IMR-90 (cell line): ENCODE results near the gene SLC2A10. TPM values are rescaled to one million over a fixed set of nuclear protein-coding genes. Genes with fewer than 3 reads are reported as not detected.

Source experiments
- ATAC-seq: fragments of 200-7000 bp; cut with Tn5 transposase; 2 replicates; pipeline ENCODE4 v1.9.1; 2020; ENCODE audit warnings: low read depth, mild to moderate bottlenecking, moderate library complexity
- BruUV-seq: library from RNA; stranded (reverse); fragments of 400-500 nt; replicated peaks from 2 replicates; lab custom pipeline; 2021; lab: Mats Ljungman, UMichigan
- CTCF ChIA-PET: fragments of 300-600 bp; formaldehyde crosslinking; extraction: SDS; loops from one replicate; lab custom pipeline; 2021; ENCODE audit warnings: antibody characterized with exemption; lab: Yijun Ruan, JAX
- POLR2A ChIA-PET: fragments of 300-600 bp; sonication (Branson Sonifier 250); formaldehyde crosslinking; loops from one replicate; lab custom pipeline; 2022; ENCODE audit warnings: antibody characterized with exemption; ENCODE audit not compliant: unreplicated experiment; lab: Charles Lee
- DNase-seq: peaks from one replicate; pipeline ENCODE4 v3.0.0; 2013
- H2AFZ ChIP-seq: replicated peaks from 2 replicates; pipeline ENCODE3; 2013; ENCODE audit warnings: low read length, mild to moderate bottlenecking; ENCODE audit not compliant: poor library complexity
- H2AK5ac ChIP-seq: 2 replicates; pipeline ENCODE4 v1.6.1; 2013; ENCODE audit warnings: low read depth, low read length, inconsistent platforms
- H2AK9ac ChIP-seq: replicated peaks from 2 replicates; pipeline ENCODE3; 2013; ENCODE audit warnings: mild to moderate bottlenecking, low read depth, low read length, moderate library complexity; ENCODE audit not compliant: poor library complexity
- H2BK120ac ChIP-seq: 2 replicates; pipeline ENCODE4 v1.6.1; 2013; ENCODE audit warnings: low read depth, low read length, inconsistent platforms
- H2BK15ac ChIP-seq: 3 replicates; pipeline ENCODE4 v1.6.1; 2013; ENCODE audit warnings: low read depth, low read length, inconsistent platforms
- H2BK20ac ChIP-seq: 2 replicates; pipeline ENCODE4 v1.6.1; 2013; ENCODE audit warnings: low read depth, mild to moderate bottlenecking, inconsistent platforms, low read length, moderate library complexity
- H2BK5ac ChIP-seq: 2 replicates; pipeline ENCODE4 v1.6.1; 2013; ENCODE audit warnings: mild to moderate bottlenecking, low read depth, low read length, inconsistent platforms; ENCODE audit not compliant: poor library complexity, severe bottlenecking
- H3K14ac ChIP-seq: replicated peaks from 2 replicates; pipeline ENCODE4 v1.6.1; 2013; ENCODE audit warnings: low read depth, low read length, inconsistent platforms
- H3K18ac ChIP-seq: 2 replicates; pipeline ENCODE4 v1.6.1; 2013; ENCODE audit warnings: low read depth, low read length, control low read depth
- H3K23ac ChIP-seq: 2 replicates; pipeline ENCODE4 v1.6.1; 2013; ENCODE audit warnings: low read depth, low read length, inconsistent platforms
- H3K27ac ChIP-seq: 2 replicates; pipeline ENCODE4 v1.5.1; 2013; ENCODE audit warnings: mild to moderate bottlenecking, control low read depth, low read length; ENCODE audit not compliant: insufficient read depth
- H3K27me3 ChIP-seq: 2 replicates; pipeline ENCODE4 v1.6.1; 2013; ENCODE audit warnings: low read length; ENCODE audit not compliant: control insufficient read depth, insufficient read depth
- H3K36me3 ChIP-seq: 2 replicates; pipeline ENCODE4 v1.6.1; 2013; ENCODE audit warnings: low read length, mixed read lengths; ENCODE audit not compliant: control insufficient read depth, insufficient read depth
- H3K4ac ChIP-seq: 2 replicates; pipeline ENCODE4 v1.6.1; 2013; ENCODE audit warnings: low read depth, low read length, inconsistent platforms
- H3K4me1 ChIP-seq: 2 replicates; pipeline ENCODE4 v1.6.1; 2013; ENCODE audit warnings: low read length, mixed read lengths; ENCODE audit not compliant: control insufficient read depth, insufficient read depth
- H3K4me2 ChIP-seq: 2 replicates; pipeline ENCODE4 v1.6.1; 2013; ENCODE audit warnings: low read depth, mild to moderate bottlenecking, control low read depth, low read length, moderate library complexity
- H3K4me3 ChIP-seq: 2 replicates; pipeline ENCODE4 v1.5.1; 2013; ENCODE audit warnings: low read depth, mild to moderate bottlenecking, control low read depth, low read length, moderate library complexity; ENCODE audit not compliant: insufficient read depth
- H3K56ac ChIP-seq: 2 replicates; pipeline ENCODE4 v1.6.1; 2013; ENCODE audit warnings: low read length, inconsistent platforms; ENCODE audit not compliant: insufficient read depth; ENCODE audit errors: extremely low read depth
- H3K79me1 ChIP-seq, 2 experiments: 2 replicates each; pipeline ENCODE4 v1.6.1; 2013; ENCODE audit warnings: low read length in 2 of 2, inconsistent platforms in 1 of 2, low read depth in 1 of 2
- H3K9ac ChIP-seq: 2 replicates; pipeline ENCODE4 v1.6.1; 2013; ENCODE audit warnings: low read depth, low read length, control low read depth
- H3K9me1 ChIP-seq: 2 replicates; pipeline ENCODE4 v1.6.1; 2013; ENCODE audit warnings: low read length, inconsistent platforms; ENCODE audit not compliant: insufficient read depth
- H3K9me3 ChIP-seq: 2 replicates; pipeline ENCODE4 v1.6.1; 2013; ENCODE audit warnings: low read length; ENCODE audit not compliant: control insufficient read depth, insufficient read depth
- H4K20me1 ChIP-seq: 2 replicates; pipeline ENCODE4 v1.6.1; 2013; ENCODE audit warnings: low read length, inconsistent platforms; ENCODE audit not compliant: insufficient read depth
- H4K5ac ChIP-seq: 2 replicates; pipeline ENCODE4 v1.6.1; 2013; ENCODE audit warnings: mild to moderate bottlenecking, low read depth, low read length, control low read depth
- H4K8ac ChIP-seq, 2 experiments: 2 replicates each; pipeline ENCODE4 v1.6.1; 2013; ENCODE audit warnings: low read depth in 2 of 2, low read length in 2 of 2, control low read depth in 1 of 2, inconsistent platforms in 1 of 2
- H4K91ac ChIP-seq: 2 replicates; pipeline ENCODE4 v1.6.1; 2013; ENCODE audit warnings: low read depth, low read length, inconsistent platforms; ENCODE audit not compliant: insufficient read depth
- BHLHE40 ChIP-seq: fragments of 150-350 bp; IDR thresholded peaks from 2 replicates; pipeline ENCODE4 v1.6.1; 2016; ENCODE audit warnings: mild to moderate bottlenecking, low read depth, low read length
- NFE2L2 ChIP-seq: fragments of 150-350 bp; IDR thresholded peaks from 2 replicates; pipeline ENCODE4 v1.6.1; 2016; ENCODE audit warnings: low read depth, mild to moderate bottlenecking, low read length
- WGBS, 2 experiments: methylation state at CpG; one replicate each; pipeline versions ENCODE4 v1.1.5 to v1.1.7; 2013; ENCODE audit warnings: missing lambda C conversion rate in 2 of 2; ENCODE audit not compliant: insufficient read length in 1 of 2; ENCODE audit errors: extremely low coverage in 2 of 2; 5-methylcytosine and 5-hydroxymethylcytosine counted together
- dilution Hi-C: fragments of 300-500 bp; cut with HindIII; formaldehyde crosslinking; loops from one replicate; pipeline ENCODE4 v1.14.3; 2018; ENCODE audit warnings: low sequenced_read_pairs; ENCODE audit not compliant: unreplicated experiment
- in situ Hi-C: fragments of 300-500 bp; cut with MboI; formaldehyde crosslinking; loops from 3 replicates; pipeline ENCODE4 v1.14.3; 2019; ENCODE audit warnings: low sequenced_read_pairs, inconsistent platforms, mixed read lengths
- intact Hi-C: fragments of 100-400 bp; cut with micrococcal nuclease; formaldehyde crosslinking; loops from 2 replicates; pipeline ENCODE4 v1.10.0; 2022
- polyA plus RNA-seq, 3 experiments: library from polyadenylated mRNA; depleted of rRNA; stranded (reverse); fragments of >200 nt; gene quantifications; 2 replicates each; pipeline ENCODE4 v1.2.3, GENCODE V29; 2012; ENCODE audit warnings: low replicate concordance in 1 of 3
- total RNA-seq: library from RNA; depleted of rRNA; stranded (reverse); fragments of >200 nt; gene quantifications from 2 replicates; pipeline ENCODE4 v1.2.3, GENCODE V29; 2012

The SLC2A10 gene
- total and polyA plus RNA-seq, 2 of the 4 experiments (the other 2 are of a cell fraction) = 15.2 to 22.0 TPM

DNA sequence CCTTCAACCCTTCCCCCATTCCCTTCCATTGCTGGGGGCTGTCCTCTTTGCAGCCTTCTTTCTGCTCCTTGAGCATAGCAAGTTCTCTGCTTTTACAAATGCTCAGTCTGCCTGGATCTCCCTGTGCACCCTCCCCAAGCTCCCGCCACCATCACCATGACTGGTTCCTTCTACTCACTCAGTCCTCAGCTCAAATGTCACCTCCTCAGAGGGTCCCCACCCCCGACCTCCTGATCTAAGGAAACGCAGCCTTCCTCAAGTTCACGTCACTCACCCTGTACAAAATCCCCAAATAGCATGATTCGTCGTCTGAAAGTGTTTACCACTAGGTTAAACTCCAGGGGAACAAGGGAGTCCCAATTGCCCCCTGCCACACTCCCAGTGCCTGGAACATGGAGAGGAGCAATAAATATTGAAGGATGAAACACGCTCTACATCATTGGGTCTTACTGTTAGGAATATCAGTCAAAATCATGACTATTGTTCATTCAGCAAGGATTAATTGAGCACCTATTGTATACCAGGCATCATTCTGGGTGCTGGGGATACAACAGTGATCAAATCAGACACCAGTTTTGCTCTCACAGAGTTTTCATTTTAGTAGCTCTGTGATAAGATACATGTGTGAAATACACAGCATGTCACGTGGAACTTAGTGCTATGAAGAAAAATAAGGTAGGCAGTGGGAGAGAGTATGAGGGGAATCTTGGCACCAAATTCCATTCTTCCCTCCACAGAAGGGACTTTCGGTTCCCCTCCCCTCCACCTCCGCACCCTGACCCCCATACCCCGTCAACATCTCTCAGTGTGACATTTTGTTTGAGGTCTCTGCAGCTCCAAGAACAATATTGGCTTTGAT, 35.8 kb upstream of the SLC2A10 start:
- in situ Hi-C loops = no loop called here
- Histone ChIP-seq H4K20me1 (no peaks in the 10 kb centered on the region; the same call in 1 of the 2 replicates), H4K91ac (no peak overlapping the region), H2BK5ac (no peak overlapping the region), H2BK20ac (no peak overlapping the region), H4K5ac (no peak overlapping the region), H3K79me1 (no peaks in the 10 kb centered on the region), H3K9me3 (peaks cover 15% of the 10 kb centered on the region), H2AK5ac (no peak overlapping the region), H2AFZ (peak overlapping the region; percentile 5), H2BK15ac (no peak overlapping the region), H2BK120ac (no peak overlapping the region), H3K23ac (no peak overlapping the region), H4K8ac (no peak overlapping the region), H3K4me3 (no peak overlapping the region), H3K36me3 (no peaks in the 10 kb centered on the region), H3K9me1 (no peaks in the 10 kb centered on the region), H3K27me3 (no peaks in the 10 kb centered on the region), H2AK9ac (no peak overlapping the region), H3K18ac (no peak overlapping the region), H3K56ac (no peak overlapping the region), H3K27ac (no peak overlapping the region), H3K9ac (no peak overlapping the region), H3K4ac (no peak overlapping the region), H3K4me2 (no peak overlapping the region), H3K4me1 (no peaks in the 10 kb centered on the region), H3K14ac (no peak overlapping the region)
- WGBS, 2 experiments = 80% methylated on average over 1 of the region's 11 CpGs; no CpG with 5 or more reads in 1 of the 2 experiments
- TF ChIP-seq BHLHE40 = no peak
- no peak for TF ChIP-seq NFE2L2
- no peak for DNase-seq
- ChIA-PET CTCF (interaction anchor here (1.0 kb wide), 1 partner anchor 122 kb away, joined by 3 read pairs; no protein-coding TSS in a partner anchor), POLR2A (no interaction called here)
- no peak for ATAC-seq
- intact Hi-C loops = no loop called here
- BruUV-seq = no TSS peak
- dilution Hi-C loops = no loop called here
